ENCODE measurements around the gene MAP3K3. TPM values are rescaled to one million over a fixed set of nuclear protein-coding genes. Genes with fewer than 3 reads are reported as not detected.

MAP3K3 gene
- total RNA-seq, 1 experiment from 2014 or later = 14.1 TPM

DNA sequence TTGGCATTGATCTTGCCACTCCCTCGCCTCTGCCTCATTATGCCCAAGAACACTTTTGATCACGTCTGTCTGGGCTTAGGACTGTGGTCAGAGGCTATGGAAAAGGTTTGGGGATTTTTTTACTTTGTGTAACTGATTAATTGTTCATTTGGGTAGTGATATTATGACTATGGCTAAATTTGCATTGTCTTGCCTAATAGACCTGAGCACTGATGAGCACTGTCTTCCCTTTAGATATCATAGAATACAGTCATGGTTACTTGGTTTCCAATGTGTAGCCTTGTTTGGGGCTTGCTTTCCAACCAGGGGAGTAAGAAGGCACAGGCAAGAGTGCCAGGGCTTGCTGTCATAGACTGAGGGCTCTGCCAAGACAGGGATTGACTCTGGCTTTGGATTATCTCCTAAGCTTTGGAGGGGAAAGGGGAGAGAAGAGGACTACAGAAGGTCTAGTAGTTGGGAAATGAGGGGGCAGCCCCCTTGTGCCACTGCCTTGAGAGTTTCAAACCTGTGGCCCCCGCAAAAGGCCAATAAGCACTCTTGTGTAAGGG, 64.0 kb downstream of the MAP3K3 start:
- Histone ChIP-seq H3K27ac (no peak overlapping the region), H3K9me2 (ENCODE audit: insufficient read depth) (no peaks in the 10 kb centered on the region), H3F3A (ENCODE audit: insufficient read depth, low read depth) (no peaks in the 10 kb centered on the region), H3K27me3 (ENCODE audit: insufficient read depth, low read depth) (no peaks in the 10 kb centered on the region), H3K4me1 (replicated peaks; ENCODE audit: insufficient read depth) (no peaks in the 10 kb centered on the region), H4K20me1 (ENCODE audit: insufficient read depth) (no peaks in the 10 kb centered on the region), H3K4me2 (no peak overlapping the region), H3K9me3 (ENCODE audit: insufficient read depth, low read depth) (no peaks in the 10 kb centered on the region), H2AFZ (no peak overlapping the region), H3K79me2 (ENCODE audit: low read depth) (no peaks in the 10 kb centered on the region), H3K4me3 (no peak overlapping the region), H3K36me3 (ENCODE audit: low read depth) (no peaks in the 10 kb centered on the region)
- BruUV-seq (replicated peaks) = no TSS peak
- intact Hi-C loops (cut with micrococcal nuclease; ENCODE audit: unreplicated experiment) = no loop called here
- DNase-seq = no peak
- ChIA-PET POLR2A (ENCODE audit: unreplicated experiment) (no interaction called here), CTCF (no interaction called here)
- TF ChIP-seq EZH2 (IDR thresholded peaks at IDR 0.05; ENCODE audit: low read depth) = no peak
- TF ChIP-seq, protein P1, sequence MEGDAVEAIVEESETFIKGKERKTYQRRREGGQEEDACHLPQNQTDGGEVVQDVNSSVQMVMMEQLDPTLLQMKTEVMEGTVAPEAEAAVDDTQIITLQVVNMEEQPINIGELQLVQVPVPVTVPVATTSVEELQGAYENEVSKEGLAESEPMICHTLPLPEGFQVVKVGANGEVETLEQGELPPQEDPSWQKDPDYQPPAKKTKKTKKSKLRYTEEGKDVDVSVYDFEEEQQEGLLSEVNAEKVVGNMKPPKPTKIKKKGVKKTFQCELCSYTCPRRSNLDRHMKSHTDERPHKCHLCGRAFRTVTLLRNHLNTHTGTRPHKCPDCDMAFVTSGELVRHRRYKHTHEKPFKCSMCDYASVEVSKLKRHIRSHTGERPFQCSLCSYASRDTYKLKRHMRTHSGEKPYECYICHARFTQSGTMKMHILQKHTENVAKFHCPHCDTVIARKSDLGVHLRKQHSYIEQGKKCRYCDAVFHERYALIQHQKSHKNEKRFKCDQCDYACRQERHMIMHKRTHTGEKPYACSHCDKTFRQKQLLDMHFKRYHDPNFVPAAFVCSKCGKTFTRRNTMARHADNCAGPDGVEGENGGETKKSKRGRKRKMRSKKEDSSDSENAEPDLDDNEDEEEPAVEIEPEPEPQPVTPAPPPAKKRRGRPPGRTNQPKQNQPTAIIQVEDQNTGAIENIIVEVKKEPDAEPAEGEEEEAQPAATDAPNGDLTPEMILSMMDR (conservative IDR thresholded peaks at IDR 0.05) = no peak

DNA sequence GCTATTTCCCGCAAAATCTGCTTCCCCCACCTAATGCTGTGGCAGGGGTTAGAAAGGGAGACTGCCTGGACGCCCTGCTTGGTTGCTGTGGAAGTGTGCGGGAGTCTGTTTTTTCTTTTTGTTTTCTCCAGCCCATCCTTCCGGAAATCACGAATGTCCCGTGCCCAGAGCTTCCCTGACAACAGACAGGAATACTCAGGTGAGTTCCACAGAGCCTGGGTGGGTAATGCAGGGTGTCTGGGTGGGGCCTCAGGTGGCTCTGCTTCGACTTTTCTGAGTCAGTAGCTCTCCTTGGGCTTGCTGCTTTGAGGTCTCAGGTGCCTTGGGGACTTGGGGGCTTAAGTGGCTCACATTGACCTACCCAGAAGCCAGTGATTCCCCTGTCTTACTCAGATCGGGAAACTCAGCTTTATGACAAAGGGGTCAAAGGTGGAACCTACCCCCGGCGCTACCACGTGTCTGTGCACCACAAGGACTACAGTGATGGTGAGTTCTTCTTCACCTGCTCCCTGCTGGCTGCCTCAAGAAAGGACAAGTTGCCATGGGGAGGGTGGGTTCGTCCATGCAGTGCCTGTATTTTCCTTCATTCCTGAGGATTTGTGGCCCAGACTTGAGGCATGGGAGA, 66.3 kb downstream of the MAP3K3 start:
- Histone ChIP-seq H3K27ac (no peak overlapping the region), H4K20me1 (ENCODE audit: insufficient read depth) (no peaks in the 10 kb centered on the region), H3K36me3 (ENCODE audit: low read depth) (no peaks in the 10 kb centered on the region), H3K4me3 (no peak overlapping the region), H3K27me3 (ENCODE audit: insufficient read depth, low read depth) (no peaks in the 10 kb centered on the region), H2AFZ (no peak overlapping the region), H3K4me2 (no peak overlapping the region), H3K4me1 (replicated peaks; ENCODE audit: insufficient read depth) (no peaks in the 10 kb centered on the region), H3K79me2 (ENCODE audit: low read depth) (no peaks in the 10 kb centered on the region), H3F3A (ENCODE audit: insufficient read depth, low read depth) (no peaks in the 10 kb centered on the region), H3K9me2 (ENCODE audit: insufficient read depth) (no peaks in the 10 kb centered on the region), H3K9me3 (ENCODE audit: insufficient read depth, low read depth) (no peaks in the 10 kb centered on the region)
- ChIA-PET POLR2A (ENCODE audit: unreplicated experiment) (no interaction called here), CTCF (no interaction called here)
- intact Hi-C loops (cut with micrococcal nuclease; ENCODE audit: unreplicated experiment) = no loop called here
- BruUV-seq (replicated peaks) = no TSS peak
- TF ChIP-seq, protein P1 (conservative IDR thresholded peaks at IDR 0.05) = no peak
- no peak for TF ChIP-seq EZH2 (IDR thresholded peaks at IDR 0.05; ENCODE audit: low read depth)
- DNase-seq = no peak

DNA sequence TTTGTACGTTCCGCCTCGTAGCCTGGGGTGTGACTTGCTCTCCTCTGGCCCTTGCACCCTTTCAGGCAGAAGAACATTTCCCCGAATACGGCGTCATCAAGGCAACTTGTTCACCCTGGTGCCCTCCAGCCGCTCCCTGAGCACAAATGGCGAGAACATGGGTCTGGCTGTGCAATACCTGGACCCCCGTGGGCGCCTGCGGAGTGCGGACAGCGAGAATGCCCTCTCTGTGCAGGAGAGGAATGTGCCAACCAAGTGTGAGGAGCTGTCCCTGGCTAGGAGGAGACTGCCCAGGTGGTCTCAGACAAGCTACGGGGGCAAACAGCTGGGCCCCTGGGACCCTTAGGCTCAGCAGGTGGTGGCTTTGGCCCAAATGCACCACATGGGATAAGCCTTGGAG, 67.3 kb downstream of the MAP3K3 start:
- H3K27me3 ChIP-seq (ENCODE audit: insufficient read depth, low read depth) = no peaks in the 10 kb centered on the region
- H4K20me1 ChIP-seq (ENCODE audit: insufficient read depth) = no peaks in the 10 kb centered on the region
- H3K27ac ChIP-seq = no peak overlapping the region
- intact Hi-C loops (cut with micrococcal nuclease; ENCODE audit: unreplicated experiment) = no loop called here
- no peak for DNase-seq
- H3K4me3 ChIP-seq = no peak overlapping the region
- no peak for TF ChIP-seq EZH2 (IDR thresholded peaks at IDR 0.05; ENCODE audit: low read depth)
- H3K4me1 ChIP-seq (replicated peaks; ENCODE audit: insufficient read depth) = no peaks in the 10 kb centered on the region
- H3F3A ChIP-seq (ENCODE audit: insufficient read depth, low read depth) = no peaks in the 10 kb centered on the region
- H3K79me2 ChIP-seq (ENCODE audit: low read depth) = no peaks in the 10 kb centered on the region
- H3K36me3 ChIP-seq (ENCODE audit: low read depth) = no peaks in the 10 kb centered on the region
- POLR2A ChIA-PET (ENCODE audit: unreplicated experiment) = no interaction called here
- BruUV-seq (replicated peaks) = no TSS peak
- no peak overlapping the region for H3K4me2 ChIP-seq
- no peaks in the 10 kb centered on the region for H3K9me3 ChIP-seq (ENCODE audit: insufficient read depth, low read depth)
- H2AFZ ChIP-seq = no peak overlapping the region
- no peaks in the 10 kb centered on the region for H3K9me2 ChIP-seq (ENCODE audit: insufficient read depth)
- CTCF ChIA-PET = no interaction called here
